Activated CD4-positive, alpha-beta T cell treated with anti-CD3 and anti-CD28 coated beads, Interleukin-2, amount 50 U/mL, for 24 hours (primary cell): ENCODE data around the gene DNM2.
"Not testable (repeated sequence)": the region's sequence is repeated elsewhere in the genome, so short reads cannot be mapped to it uniquely, and the experiment has no call there.

Experiments
- DNase-seq, 2 donors: peaks; one replicate each; pipeline ENCODE4 v3.0.0-alpha.2; 2020; ENCODE audit warnings: low read depth in 1 of 2, low spot score in 1 of 2

The DNM2 gene

GRCh38 chr19:10751109-10751953 lies 33.5 kb downstream of the DNM2 start:
- DNase-seq, result no peak

DNA sequence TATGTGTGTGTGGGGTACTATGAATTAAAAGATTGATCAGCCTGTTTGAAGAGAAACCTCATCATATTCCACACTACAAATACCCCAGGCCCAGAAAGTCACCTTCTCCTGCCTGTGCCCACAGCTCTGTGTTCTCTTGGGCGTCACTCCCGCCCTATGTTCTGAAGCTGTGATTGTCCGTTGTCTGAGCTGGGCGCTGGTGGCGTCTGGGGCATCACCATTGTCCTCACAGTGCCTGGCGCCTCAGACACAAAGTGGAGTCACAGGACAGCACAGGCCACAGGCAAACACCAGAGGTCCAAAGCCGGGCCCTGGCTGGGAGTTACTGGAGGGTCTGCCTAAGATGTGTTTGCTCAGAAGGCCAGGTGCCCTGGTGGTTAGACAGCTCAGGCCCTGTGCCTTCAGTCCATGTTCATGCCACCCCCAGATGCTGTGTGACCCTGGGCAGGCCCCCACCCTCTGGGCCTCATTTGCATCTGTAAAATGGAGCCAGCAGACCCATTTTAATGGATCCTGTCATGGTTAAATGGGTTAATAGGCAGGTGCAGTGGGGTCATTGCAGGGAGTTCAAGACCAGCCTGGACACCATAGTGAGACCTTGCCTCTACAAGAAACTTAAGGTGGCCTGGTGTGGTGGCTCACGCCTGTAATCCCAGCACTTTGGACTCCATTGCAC lies 34.5 kb downstream of the DNM2 start:
- no peak for DNase-seq

GRCh38 chr19:10752913-10753704 lies 35.2 kb downstream of the DNM2 start:
- DNase-seq, result no peak

- no peak for DNase-seq
Measured at GRCh38 chr19:10756371-10756770, 38.5 kb downstream of the DNM2 start.

- DNase-seq, result no peak
Measured at GRCh38 chr19:10756791-10757190, 38.9 kb downstream of the DNM2 start.

- not testable (repeated sequence) for DNase-seq
Measured at GRCh38 chr19:10758050-10758449, 40.2 kb downstream of the DNM2 start.

- no peak for DNase-seq
Measured at GRCh38 chr19:10758978-10759377, 41.1 kb downstream of the DNM2 start.

DNA sequence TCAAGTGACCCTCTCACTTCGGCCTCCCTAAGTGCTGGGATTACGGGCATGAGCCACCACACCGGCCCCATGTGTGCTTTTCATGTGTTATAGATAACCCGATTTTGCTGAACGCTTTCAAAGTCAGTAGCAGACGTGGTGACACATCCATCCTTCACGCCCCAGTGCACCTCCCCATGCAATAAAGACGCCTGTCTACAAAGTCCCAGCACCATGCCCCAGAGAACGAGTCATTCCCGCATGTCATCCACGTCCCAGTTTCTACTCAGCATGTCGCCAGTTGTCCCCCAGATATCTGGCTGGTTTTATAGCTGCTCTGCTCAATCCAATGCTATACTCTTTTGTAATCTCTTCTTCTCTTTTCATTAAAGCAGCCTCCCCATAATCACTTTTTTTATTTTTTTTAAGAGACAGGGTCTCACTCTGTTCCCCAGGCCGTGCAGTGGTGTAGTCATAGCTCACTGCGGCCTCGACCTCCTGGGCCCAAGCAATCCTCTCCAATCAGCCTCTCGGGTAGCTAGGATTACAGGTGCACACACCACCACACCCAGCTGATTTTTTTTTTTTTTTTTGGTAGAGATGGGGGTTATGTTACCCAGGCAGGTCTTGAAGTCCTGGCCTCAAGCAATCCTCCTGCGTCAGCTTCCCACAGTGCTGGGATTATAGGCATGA lies 42.5 kb downstream of the DNM2 start:
- DNase-seq, result peak in 1 of 2 donors; percentile 23

GRCh38 chr19:10761443-10762250 lies 43.8 kb downstream of the DNM2 start:
- no peak for DNase-seq

DNA sequence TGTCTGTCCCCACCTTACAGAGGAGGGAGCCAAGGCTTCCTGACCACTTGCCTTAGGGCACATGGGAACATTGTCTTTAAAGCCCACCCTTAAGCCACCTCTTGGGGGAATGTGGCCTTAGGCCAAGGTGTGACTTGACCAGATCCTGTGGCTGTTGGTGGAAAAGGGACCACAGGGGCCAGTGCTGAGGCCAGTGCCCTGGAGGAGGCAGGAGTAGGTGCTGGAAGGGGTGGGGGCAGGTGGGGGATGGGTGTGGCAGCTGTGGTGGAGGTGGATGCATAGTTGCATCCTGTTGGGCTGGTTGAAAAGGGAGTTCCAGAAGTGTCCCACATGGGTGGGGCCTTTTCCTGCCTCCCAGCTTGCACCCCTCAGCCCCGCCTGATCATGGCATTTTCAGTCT lies 44.8 kb downstream of the DNM2 start:
- no peak for DNase-seq

- no peak for DNase-seq
Measured at GRCh38 chr19:10763411-10763810, 45.5 kb downstream of the DNM2 start.

- no peak for DNase-seq
Measured at GRCh38 chr19:10763828-10764339, 46.0 kb downstream of the DNM2 start.

DNA sequence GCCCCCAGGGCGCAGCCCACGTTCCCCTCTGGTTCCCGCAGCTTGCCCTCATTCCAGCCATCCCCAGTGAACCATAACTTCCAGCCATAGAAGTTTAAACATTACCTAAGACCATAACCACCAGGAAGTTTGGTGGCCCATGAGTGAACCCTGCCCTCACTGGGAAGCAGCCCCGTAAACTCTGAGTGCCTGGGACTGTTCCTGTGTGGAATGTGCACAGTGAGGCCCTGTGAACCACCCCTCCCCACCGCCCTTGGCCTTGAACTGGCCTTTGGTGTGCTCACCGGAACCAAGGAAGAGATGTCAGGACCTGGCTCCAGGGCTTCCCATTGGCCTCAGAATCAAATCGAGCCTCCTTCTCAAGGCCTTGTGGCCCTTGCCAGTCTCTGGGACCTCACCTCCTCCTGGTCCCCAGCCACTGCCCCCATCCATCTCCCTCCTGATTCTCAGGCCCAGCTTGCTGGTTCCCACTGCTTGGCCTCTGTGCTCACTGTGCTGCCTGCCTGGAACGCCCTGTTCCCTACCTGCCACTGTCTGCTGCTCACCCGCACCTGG lies 46.5 kb downstream of the DNM2 start:
- no peak for DNase-seq

DNA sequence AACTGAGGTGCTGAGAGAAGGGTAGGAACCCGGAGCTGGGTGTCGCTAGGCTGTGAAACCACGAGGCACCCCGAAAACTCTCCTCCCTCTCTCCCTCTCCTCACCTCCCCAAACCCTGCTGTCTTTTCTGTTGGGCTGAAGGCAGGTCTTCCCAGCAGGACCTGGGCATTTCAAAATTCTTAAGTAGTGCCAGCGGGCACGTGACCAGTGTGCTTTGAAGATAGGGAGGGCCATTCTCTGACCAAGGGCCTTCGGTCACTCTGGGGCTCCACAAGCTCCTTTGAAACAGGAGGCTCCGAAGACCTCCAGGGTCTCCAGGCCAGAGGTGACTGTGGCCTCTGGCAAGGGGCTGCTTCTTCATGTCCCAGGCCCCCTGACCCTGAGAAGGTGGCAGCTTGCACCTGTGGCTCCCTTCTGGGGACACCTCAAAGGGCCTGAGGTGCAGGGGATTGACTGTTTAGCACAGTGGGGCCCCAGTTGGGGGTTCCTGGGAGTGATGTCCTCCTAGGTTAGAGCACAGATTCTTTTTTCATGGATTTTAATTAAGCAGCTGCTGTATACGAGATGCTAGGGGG lies 48.3 kb downstream of the DNM2 start:
- no peak for DNase-seq

- no peak for DNase-seq
Measured at GRCh38 chr19:10766671-10767201, 48.9 kb downstream of the DNM2 start.

DNA sequence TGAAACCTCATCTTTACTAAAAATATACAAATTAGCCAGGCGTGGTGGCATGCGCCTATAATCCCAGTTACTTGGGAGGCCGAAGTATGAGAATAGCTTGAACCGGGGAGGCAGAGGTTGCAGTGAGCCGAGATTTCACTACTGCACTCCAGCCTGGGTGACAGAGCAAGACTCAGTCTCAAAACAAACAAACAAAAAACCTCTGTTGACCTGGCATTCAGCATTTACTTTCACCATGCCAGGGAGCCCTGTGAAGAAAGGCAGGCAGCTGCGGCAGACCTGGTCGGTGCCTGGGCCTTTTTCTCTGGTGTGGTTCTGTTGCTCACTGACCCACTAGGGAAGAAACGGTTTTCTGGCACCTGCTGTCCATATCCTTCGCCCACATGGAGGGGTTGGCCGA lies 49.8 kb downstream of the DNM2 start:
- DNase-seq, result no peak

DNA sequence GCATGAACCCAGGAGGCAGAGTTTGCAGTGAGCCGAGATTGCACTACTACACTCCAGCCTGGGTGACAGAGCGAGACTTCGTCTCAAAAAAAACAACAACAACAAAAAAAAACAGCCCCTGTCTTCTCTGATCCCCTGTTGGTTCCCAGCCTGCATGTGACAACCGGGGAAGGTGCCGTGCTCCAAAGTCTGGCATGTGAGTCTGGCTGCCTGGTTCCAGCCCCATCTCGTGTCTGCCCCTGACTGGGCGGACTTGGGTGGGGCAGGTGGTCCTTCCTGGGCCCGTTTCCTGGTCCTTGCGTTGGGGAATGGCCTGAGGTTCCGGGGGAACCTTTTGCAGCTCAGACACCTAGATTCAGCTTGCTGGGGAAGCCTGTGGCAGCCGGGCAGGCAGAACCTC lies 50.5 kb downstream of the DNM2 start:
- no peak for DNase-seq

DNA sequence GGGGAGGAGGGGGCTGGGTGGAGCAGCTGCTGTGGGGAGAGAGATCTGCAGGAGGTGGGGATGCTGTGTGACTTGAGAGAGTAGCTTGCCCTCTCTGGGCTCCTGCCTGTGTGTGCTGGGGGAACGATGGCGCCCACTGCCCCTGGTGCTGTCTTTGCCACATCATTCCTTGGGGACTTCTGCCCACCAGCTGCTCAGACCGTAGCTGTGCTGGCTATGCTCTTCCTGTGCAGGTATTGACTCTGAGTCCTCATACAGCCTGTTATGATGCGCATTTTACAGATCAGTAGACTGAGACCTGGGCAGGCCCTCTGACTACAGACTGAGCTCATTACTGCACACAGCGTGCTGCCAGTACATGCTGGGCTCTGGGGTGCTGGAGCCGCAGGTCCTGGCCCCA lies 51.1 kb downstream of the DNM2 start:
- no peak for DNase-seq
